ENCODE measurements around the gene IMP4. TPM values are rescaled to one million over a fixed set of nuclear protein-coding genes. Genes with fewer than 3 reads are reported as not detected.

Gene IMP4
- total and polyA plus RNA-seq, 2 of the 4 experiments (the other 2 are of a cell fraction), result 154 to 169 TPM

DNA sequence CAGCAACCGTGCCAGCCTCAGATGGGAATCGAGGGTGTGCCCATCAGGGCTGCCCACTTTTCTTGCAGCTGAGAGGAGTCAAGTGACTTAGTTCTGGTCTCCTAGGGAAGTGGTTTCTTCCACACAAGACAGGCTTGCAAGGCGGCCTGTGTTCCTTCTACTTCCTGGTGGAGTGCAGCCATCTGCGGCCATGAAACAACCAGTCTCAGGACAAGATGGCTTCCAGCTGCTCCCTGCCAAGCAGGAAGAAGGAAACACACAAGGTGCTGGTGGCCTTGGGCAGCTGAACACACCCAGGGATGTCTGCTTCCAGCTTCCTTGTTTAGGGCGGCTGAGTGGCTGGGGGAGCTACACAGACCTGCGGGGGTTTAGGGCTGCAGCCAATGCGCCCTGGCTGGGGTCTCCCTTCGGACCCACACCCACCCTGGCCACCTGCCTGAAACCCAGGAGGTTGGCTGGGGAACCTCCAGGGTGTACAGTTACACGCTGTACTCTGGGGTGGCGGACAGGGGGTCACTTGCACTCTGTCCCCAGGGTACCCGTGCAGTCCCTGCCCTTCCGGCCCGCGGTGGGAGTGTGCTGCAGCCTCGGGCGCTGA is 47.9 kb downstream of the IMP4 start:
- Histone ChIP-seq H2AFZ (replicated peaks; ENCODE audit: low read length, poor library complexity) (peak overlapping the region; percentile 95), H3K79me1 (ENCODE audit: low read depth in 1 of 2, low read length in 2 of 2) (peaks cover 7 to 8% of the 10 kb centered on the region in 2 experiments; a peak in 2 of 4 replicates), H3K27ac (ENCODE audit: insufficient read depth, low read length) (peak overlapping the region; percentile 2; the same call in 1 of the 2 replicates), H3K18ac (ENCODE audit: low read depth, low read length) (no peak overlapping the region), H3K14ac (replicated peaks; ENCODE audit: low read depth, low read length) (no peak overlapping the region; the same call in 1 of the 2 replicates), H3K36me3 (ENCODE audit: control insufficient read depth, insufficient read depth, low read length) (no peaks in the 10 kb centered on the region), H3K23ac (ENCODE audit: low read depth, low read length) (no peak overlapping the region), H3K4me2 (ENCODE audit: low read depth, low read length) (peak overlapping the region; percentile 96), H2BK5ac (ENCODE audit: low read depth, low read length, poor library complexity, severe bottlenecking) (peak overlapping the region; percentile 12), H2BK15ac (ENCODE audit: low read depth, low read length) (no peak overlapping the region), H3K4ac (ENCODE audit: low read depth, low read length) (peak overlapping the region; percentile 35), H4K20me1 (ENCODE audit: insufficient read depth, low read length) (no peaks in the 10 kb centered on the region), H4K5ac (ENCODE audit: low read depth, low read length) (peak overlapping the region; percentile 41), H3K56ac (ENCODE audit: extremely low read depth, insufficient read depth, low read length) (no peak overlapping the region), H2AK9ac (replicated peaks; ENCODE audit: low read depth, low read length, poor library complexity) (peak overlapping the region; percentile 96), H4K8ac (ENCODE audit: low read depth in 2 of 2, low read length in 2 of 2) (peak overlapping the region; percentile 84 to 95; a peak in 2 of 4 replicates), H2BK120ac (ENCODE audit: low read depth, low read length) (no peak overlapping the region), H3K9ac (ENCODE audit: low read depth, low read length) (peak overlapping the region; percentile 37; the same call in 1 of the 2 replicates), H2BK20ac (ENCODE audit: low read depth, low read length) (no peak overlapping the region), H3K9me3 (ENCODE audit: control insufficient read depth, insufficient read depth, low read length) (no peaks in the 10 kb centered on the region), H2AK5ac (ENCODE audit: low read depth, low read length) (peak overlapping the region; percentile 4; the same call in 1 of the 2 replicates), H4K91ac (ENCODE audit: insufficient read depth, low read depth, low read length) (no peak overlapping the region), H3K27me3 (ENCODE audit: control insufficient read depth, insufficient read depth, low read length) (no peaks in the 10 kb centered on the region), H3K4me1 (ENCODE audit: control insufficient read depth, insufficient read depth, low read length) (peaks cover 11% of the 10 kb centered on the region), H3K9me1 (ENCODE audit: insufficient read depth, low read length) (no peaks in the 10 kb centered on the region; the same call in 1 of the 2 replicates), H3K4me3 (ENCODE audit: insufficient read depth, low read depth, low read length) (peak overlapping the region; percentile 61)
- dilution Hi-C loops (cut with HindIII; ENCODE audit: low sequenced_read_pairs, unreplicated experiment) (no loop called here), in situ Hi-C loops (cut with MboI; ENCODE audit: low sequenced_read_pairs) (no loop called here), intact Hi-C loops (cut with micrococcal nuclease) (loop anchor here (1.0 to 2.0 kb wide), 2 partner anchors 18 to 48 kb away; partner anchors contain the start of gene IMP4)
- no peak for TF ChIP-seq RAD21 (IDR thresholded peaks at IDR 0.05; ENCODE audit: low read length)
- TF ChIP-seq, protein P1, sequence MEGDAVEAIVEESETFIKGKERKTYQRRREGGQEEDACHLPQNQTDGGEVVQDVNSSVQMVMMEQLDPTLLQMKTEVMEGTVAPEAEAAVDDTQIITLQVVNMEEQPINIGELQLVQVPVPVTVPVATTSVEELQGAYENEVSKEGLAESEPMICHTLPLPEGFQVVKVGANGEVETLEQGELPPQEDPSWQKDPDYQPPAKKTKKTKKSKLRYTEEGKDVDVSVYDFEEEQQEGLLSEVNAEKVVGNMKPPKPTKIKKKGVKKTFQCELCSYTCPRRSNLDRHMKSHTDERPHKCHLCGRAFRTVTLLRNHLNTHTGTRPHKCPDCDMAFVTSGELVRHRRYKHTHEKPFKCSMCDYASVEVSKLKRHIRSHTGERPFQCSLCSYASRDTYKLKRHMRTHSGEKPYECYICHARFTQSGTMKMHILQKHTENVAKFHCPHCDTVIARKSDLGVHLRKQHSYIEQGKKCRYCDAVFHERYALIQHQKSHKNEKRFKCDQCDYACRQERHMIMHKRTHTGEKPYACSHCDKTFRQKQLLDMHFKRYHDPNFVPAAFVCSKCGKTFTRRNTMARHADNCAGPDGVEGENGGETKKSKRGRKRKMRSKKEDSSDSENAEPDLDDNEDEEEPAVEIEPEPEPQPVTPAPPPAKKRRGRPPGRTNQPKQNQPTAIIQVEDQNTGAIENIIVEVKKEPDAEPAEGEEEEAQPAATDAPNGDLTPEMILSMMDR (conservative IDR thresholded peaks at IDR 0.05; ENCODE audit: low read depth, low read length), result no peak
- TF ChIP-seq NFE2L2 (IDR thresholded peaks at IDR 0.05; ENCODE audit: low read depth, low read length), result no peak
- TF ChIP-seq MAFK (IDR thresholded peaks at IDR 0.05; ENCODE audit: low read depth, low read length), result no peak
- TF ChIP-seq RCOR1 (IDR thresholded peaks at IDR 0.05; ENCODE audit: insufficient replicate concordance, low read length), result no peak
- TF ChIP-seq, protein P2, sequence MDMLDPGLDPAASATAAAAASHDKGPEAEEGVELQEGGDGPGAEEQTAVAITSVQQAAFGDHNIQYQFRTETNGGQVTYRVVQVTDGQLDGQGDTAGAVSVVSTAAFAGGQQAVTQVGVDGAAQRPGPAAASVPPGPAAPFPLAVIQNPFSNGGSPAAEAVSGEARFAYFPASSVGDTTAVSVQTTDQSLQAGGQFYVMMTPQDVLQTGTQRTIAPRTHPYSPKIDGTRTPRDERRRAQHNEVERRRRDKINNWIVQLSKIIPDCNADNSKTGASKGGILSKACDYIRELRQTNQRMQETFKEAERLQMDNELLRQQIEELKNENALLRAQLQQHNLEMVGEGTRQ (IDR thresholded peaks at IDR 0.05; ENCODE audit: low read depth, low read length), result no peak
- TF ChIP-seq, protein P3, sequence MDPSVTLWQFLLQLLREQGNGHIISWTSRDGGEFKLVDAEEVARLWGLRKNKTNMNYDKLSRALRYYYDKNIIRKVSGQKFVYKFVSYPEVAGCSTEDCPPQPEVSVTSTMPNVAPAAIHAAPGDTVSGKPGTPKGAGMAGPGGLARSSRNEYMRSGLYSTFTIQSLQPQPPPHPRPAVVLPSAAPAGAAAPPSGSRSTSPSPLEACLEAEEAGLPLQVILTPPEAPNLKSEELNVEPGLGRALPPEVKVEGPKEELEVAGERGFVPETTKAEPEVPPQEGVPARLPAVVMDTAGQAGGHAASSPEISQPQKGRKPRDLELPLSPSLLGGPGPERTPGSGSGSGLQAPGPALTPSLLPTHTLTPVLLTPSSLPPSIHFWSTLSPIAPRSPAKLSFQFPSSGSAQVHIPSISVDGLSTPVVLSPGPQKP (IDR thresholded peaks at IDR 0.05; ENCODE audit: borderline replicate concordance, low read depth, low read length), result no peak
- TF ChIP-seq CHD1 (IDR thresholded peaks at IDR 0.05; ENCODE audit: low read depth, low read length), result no peak
- no peak for TF ChIP-seq CEBPB (IDR thresholded peaks at IDR 0.05; ENCODE audit: low read depth, low read length)
- TF ChIP-seq FOS (IDR thresholded peaks at IDR 0.05; ENCODE audit: low read depth, low read length), result no peak
- TF ChIP-seq RFX5 (IDR thresholded peaks at IDR 0.05; ENCODE audit: low read depth, low read length), result no peak
- no peak for TF ChIP-seq MAZ (IDR thresholded peaks at IDR 0.05; ENCODE audit: borderline replicate concordance, low read depth, low read length)
- TF ChIP-seq POLR2A (IDR thresholded peaks at IDR 0.05; ENCODE audit: low read depth, low read length), result no peak
- no peak for ATAC-seq (ENCODE audit: low read depth)
- POLR2A ChIA-PET (ENCODE audit: unreplicated experiment), result no interaction called here
- 50% methylated on average over 4 of the region's 16 CpGs; no CpG with 5 or more reads in 1 of the 2 experiments for WGBS, 2 experiments (ENCODE audit: extremely low coverage in 2 of 2, insufficient read length in 1 of 2)
- CTCF ChIA-PET, result interaction anchor here (1.5 kb wide), 1 partner anchor 15 kb away, joined by 3 read pairs; no protein-coding TSS in a partner anchor
- DNase-seq, result no peak
- BruUV-seq (replicated peaks), result no TSS peak
